Esophagus squamous epithelium (tissue), 4 donors: ENCODE measurements around the gene SLC7A14.

ENCODE experiments used
- POLR2A ChIP-seq, 4 donors: fragments of 450-650 bp; IDR thresholded peaks; one replicate each; pipeline ENCODE4 v1.6.1; 2017; ENCODE audit warnings: antibody characterized with exemption in 4 of 4, mild to moderate bottlenecking in 4 of 4, moderate library complexity in 3 of 4
- TF ChIP-seq, protein P1 (sequence below), 6 experiments: fragments of 450-650 bp in 4 of 6; fragments of 200-600 bp in 2 of 6; sonication (generic) in 2 of 6; IDR thresholded peaks; one replicate each; pipeline ENCODE4 v1.5.1; 2016 to 2019; ENCODE audit warnings: antibody characterized with exemption in 6 of 6, mild to moderate bottlenecking in 4 of 6, moderate library complexity in 4 of 6

- TF ChIP-seq, protein P1, sequence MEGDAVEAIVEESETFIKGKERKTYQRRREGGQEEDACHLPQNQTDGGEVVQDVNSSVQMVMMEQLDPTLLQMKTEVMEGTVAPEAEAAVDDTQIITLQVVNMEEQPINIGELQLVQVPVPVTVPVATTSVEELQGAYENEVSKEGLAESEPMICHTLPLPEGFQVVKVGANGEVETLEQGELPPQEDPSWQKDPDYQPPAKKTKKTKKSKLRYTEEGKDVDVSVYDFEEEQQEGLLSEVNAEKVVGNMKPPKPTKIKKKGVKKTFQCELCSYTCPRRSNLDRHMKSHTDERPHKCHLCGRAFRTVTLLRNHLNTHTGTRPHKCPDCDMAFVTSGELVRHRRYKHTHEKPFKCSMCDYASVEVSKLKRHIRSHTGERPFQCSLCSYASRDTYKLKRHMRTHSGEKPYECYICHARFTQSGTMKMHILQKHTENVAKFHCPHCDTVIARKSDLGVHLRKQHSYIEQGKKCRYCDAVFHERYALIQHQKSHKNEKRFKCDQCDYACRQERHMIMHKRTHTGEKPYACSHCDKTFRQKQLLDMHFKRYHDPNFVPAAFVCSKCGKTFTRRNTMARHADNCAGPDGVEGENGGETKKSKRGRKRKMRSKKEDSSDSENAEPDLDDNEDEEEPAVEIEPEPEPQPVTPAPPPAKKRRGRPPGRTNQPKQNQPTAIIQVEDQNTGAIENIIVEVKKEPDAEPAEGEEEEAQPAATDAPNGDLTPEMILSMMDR (IDR thresholded peaks at IDR 0.05) = no peak
- no peak for TF ChIP-seq POLR2A (IDR thresholded peaks at IDR 0.05)
These were observed 74.5 kb downstream of the SLC7A14 start for GRCh38 chr3:170511371-170511770.
